CD4-positive, alpha-beta T cell treated with Interleukin-6 for 4 hours (primary cell): ENCODE results near the gene POMT1.

ENCODE experiments used
- DNase-seq: peaks from one replicate; pipeline ENCODE4 v3.0.0-alpha.2; 2020; ENCODE audit warnings: mixed read lengths

Gene POMT1

DNA sequence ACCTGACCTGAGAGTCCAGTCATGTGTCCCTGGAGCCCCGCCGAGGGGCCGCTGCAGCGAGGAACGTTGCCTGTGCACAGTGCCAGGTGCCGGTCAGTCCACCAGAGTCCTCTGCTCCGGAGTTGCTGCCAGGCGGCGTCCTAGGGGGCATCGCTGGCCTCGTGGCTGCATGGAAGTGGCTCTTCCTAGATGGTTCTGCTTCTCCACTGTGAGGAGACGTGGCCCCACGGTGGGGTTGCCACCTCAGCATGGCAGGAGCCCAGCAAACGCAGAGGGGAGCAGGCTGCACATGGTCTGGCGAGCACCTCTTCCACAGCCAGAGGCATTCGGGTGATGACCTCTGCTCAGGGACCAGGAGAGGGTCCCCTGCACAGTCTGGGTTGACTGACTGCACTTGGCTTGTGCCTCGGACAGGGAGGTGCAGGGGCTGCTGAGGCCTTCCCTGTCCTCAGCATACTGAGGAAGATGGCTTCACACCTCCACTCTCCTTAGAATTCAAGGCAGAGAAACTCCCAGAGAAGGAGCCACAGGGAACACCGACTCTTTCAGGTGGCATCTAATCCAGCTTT is 25.9 kb upstream of the POMT1 start:
- no peak for DNase-seq

DNA sequence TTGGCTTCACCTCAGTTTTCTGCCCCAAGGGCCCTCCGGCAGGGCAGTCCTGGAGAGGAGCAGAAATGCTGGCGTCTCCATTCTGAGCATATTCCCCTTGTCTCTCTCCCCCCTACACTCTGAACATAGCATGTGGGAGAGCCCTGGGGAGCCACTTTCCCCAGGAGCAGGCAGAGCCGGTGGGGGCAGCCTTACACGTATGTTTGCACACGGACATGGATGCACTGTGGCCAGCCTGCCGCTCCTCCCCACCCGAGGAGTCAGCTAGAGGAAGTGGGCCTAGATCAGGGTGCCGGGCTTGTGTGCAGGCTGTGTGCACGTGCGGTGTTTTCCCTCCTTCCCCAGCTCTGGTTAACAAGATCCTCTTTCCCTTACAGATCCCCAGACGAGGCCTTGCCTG is 25.4 kb upstream of the POMT1 start:
- no peak for DNase-seq

DNA sequence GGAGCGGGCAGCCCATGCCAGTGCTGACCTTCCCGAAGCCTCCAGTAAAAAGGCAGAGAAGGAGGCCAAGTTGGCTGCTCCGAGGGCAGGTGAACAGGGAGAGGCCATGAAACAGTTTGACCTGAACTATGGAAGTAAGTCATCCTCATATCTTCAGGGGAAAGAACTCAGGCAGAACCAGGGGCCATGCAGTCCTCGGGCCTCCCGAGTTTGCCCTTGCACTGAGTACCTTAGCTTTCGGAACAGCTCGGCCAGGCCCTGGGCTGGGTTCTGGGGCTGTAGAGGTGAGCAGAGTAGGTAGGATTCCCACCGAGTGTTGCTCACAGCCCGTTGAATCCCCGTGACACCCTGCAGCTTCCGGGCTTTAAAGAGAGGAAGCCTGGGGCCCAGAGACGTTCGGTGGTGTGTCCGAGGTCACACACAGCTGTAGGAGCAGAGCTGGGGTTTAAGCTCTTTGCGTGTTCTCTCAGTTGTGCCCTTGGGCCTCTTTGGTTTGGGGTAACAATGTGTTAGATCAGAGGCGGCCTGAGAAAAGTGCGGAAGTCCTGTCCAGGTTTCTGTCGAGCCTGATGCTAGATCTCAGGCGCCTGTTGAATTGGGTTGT is 24.8 kb upstream of the POMT1 start:
- DNase-seq, result no peak

DNA sequence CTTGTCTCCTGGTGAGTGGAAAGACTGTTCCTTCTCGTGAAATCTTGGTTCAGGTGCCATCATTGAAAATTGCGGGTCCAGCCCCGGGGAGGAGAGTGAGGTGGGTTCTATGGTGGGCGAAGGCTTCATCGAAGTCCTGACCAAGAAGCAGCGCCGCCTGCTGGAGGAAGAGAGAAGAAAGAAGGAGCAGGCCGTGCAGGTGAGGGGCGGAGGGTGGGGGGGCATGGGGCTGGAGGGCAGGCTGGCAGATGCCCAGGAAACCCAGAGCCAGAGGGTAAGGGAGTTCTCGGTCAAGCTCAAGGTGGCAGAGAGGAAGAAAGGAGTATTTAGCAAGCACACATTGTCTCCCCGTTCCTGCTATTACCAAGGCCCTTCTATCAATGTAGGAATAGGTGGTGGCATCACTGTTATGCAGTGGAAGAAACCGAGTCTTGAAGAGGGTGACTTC is 24.3 kb upstream of the POMT1 start:
- DNase-seq, result peak; percentile 72

DNA sequence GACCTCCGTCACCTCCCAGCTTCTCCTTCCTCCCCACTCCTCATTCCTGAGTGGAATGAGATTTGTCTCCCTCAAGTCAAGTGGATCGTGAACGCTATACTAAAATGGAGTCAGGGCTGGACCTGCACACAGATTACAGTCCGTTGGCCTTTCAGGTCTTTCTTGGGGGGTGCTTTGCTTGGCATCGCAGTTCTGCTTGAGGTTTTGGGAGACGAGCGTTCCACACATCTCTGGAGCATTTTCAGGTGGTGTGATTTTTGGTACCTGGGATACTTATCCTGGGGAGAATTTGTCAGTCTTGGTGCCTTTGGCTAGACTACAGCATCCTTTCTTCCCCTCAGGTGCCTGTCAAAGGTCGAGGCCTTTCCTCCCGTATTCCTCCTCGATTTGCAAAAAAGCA is 23.8 kb upstream of the POMT1 start:
- no peak for DNase-seq

DNA sequence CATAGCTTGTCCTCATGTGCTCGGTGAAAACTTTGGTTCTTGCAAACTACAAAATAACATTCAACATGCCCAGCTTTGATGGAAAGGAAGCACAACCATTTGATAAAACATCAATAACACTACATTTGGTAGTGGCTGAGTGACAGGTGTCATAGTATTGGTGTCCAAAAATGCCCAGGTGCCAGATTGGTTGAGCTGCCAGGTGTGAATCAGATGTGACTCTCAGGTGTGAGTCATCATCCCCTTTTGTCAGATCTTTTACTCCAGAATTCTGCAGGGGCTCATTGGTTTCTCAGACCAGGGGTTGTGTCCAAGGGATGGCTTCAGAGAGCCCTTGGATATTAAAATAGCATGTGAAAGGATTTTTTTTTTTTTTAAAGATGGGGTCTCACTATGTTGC is 22.5 kb upstream of the POMT1 start:
- DNase-seq, result peak; percentile 19

DNA sequence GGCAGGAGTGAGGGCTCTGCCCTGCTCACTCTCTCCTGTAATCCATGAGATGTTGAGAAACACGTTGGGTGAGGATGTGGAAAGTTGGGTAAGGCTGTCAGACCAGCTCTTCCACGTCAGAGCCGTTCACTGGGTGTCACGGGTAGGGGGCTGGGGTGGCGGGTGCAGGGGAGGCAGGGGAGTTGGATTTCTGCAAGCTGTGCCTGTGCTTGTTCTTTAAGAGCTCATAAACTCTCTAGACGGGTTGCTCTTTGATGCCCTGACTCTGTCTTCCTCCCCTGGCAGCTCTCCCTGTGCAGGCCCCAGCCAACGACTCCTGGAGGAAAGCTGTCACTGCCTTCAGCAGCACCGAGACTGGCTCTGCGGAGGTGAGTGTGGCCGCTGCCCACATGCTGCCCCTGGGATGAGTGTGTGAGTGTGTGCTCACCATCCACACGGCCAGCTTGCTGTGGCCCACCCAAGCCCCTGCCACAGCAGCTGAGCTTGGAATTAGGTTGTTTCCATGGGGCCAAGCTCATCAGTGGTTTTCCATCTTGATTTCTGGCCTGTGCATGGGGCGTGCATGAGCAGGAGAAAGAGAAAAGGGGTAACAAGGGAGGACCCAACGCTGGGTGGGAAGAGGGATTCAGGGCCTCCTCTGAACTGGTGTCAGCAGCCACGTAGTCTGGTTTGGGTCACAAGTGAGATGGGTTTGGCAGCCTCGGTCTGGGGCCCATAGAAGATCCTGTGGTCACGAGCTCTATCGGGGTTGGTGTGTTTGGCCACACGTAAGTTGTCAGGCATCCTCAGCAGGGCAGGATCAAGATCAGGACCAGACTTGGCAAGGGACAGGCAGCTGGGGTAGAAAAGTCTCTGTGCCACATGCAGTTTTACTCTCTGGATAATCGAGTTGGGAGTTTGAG is 21.0 kb upstream of the POMT1 start:
- DNase-seq, result no peak

DNA sequence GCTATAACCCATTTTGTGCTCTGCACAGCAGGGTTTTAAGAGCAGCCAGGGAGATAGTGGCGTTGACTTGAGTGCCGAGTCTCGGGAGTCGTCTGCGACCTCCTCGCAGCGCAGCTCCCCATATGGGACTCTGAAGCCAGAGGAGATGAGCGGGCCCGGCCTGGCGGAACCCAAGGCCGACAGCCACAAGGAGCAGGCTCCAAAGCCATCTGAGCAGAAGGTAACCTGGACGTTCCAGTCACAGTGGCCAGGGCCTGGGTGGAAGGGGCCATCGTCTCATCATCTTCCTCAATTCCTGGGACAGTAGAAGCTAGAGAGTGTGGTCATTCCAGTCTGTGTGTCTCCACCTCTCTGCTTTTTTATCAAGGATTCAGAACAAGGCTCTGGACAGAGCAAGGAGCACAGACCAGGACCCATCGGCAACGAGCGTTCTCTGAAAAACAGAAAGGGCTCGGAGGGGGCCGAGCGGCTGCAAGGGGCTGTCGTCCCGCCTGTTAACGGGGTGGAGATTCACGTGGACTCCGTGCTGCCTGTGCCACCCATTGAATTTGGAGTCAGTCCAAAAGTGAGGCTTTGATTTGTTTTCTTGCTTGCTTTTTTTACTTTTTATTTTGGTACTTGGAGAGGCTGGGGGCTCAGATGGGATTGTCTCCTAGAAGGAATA is 20.2 kb upstream of the POMT1 start:
- no peak for DNase-seq

DNA sequence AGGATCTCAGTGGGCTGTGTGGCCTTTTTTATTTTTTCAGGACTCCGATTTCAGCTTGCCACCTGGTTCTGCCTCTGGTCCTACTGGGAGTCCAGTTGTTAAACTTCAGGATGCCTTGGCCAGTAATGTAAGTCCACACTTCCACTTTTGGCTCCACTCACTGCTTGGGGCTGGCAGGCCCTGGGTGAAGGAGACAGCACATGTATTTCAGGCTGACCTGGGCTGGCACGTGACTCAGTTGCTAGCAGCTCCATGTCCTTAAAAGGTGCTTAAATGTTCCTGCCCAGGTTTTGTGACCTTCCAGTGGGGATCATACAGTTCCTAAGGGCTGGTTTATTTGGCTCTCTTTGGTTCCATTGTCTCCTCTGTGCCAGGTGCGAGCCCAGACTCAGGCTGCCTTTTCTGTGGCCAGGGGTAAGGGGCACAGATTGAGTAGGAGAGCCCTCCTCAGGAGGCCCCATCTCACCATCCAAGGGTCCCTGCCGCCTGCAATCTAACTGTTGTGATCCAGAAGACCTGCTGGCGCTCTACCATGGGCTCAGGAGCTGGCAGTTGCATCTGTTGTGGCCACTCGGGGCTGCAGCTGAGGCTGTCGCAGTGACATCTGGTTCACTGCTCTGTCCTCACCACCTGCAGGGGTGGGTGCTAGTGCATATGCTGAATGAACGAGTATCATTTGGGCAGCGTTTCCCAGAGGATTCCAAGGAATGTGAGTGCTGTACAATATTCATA is 19.2 kb upstream of the POMT1 start:
- no peak for DNase-seq

DNA sequence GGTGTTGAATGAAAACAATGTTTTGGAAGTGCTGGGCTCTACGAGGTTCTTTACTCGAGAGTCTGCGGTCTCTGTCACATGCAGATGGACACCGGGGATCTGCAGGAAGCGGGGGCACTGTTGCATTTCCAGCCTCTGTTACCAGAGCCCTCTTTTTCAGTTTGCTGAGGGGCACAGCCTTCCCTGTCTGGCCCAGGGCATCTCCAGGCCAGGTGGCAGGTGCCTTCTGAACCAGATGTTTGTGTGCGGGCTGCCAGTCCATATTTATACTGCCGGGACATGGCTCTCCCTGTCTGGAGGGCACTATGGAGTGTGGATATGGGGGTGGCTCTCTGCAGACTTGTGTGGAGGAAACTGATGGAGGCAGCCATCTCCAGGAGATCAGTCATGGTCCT is 18.7 kb upstream of the POMT1 start:
- DNase-seq, result no peak

DNA sequence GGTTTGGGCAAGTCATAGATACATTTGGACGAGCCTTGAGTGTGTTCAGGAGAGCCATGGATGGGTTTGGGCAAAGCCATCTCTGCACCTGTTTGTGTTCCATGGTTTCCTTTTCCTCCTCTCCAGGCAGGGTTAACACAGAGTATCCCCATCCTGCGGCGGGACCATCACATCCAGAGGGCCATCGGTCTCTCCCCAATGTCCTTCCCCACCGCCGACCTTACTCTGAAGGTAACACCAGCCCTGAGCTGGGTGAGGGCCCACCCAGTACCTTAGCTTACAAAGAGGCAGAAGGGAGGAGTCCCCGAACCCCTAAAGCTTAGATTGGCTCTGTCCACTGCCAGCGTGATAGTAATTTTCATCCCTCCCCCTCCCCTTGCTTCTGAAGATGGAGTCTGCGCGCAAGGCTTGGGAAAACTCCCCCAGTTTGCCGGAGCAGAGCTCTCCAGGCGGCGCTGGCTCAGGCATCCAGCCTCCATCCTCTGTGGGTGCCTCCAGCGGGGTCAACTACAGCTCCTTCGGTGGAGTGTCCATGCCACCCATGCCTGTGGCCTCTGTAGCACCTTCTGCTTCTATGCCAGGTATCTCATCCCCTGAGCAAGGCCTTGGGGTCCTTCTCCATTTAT is 18.0 kb upstream of the POMT1 start:
- DNase-seq, result no peak

DNA sequence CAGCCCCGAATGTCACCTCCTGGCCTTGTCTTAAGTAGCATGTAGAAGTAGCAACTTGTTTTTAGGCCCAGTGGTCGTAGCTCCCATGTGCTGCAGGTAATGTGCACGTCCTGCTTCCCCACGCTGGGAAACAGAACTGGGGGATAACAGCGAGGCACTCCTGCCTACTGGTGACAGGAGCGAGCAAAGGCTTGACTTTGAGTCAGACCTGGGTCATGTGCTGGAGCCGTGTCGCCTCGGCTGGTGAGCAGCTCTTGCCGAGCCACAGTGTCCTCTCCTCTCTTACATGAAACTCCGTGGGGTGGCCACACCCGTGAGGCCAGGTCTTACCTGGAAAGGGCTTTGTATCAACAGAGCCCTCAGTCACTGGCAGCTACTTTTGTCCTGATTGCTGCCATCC is 17.5 kb upstream of the POMT1 start:
- no peak for DNase-seq

DNA sequence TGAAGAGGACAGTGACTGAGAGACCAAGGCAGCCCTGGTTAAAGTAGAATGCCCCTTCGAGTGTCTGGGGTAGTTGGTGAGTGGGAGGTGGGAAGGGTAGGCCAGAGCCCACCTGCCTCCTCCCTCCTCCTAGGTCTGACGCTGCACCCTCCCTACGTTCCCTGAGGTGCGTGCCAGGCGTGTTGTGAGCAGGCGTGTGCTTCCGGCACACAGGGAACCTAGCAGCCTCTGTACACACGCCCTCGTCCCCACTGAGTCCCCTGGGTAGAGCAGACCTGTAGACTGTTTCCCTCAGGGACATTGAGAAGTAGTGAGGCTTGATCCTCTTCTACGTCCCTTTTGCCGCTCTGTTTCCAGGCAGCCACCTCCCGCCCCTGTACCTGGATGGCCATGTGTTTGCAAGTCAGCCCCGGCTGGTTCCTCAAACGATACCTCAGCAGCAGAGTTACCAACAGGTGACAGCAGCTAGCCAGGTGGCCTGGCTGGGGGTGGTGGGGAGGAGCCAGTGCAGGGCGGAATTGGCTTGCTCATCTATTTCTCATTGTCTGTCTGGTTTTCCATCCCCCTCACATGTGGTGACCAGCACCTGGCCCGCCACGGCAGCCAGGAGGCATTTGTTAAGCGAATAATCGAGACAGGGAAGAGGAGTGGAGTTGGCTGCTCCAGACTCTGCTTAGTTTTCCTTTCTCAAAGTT is 16.8 kb upstream of the POMT1 start:
- DNase-seq, result no peak

DNA sequence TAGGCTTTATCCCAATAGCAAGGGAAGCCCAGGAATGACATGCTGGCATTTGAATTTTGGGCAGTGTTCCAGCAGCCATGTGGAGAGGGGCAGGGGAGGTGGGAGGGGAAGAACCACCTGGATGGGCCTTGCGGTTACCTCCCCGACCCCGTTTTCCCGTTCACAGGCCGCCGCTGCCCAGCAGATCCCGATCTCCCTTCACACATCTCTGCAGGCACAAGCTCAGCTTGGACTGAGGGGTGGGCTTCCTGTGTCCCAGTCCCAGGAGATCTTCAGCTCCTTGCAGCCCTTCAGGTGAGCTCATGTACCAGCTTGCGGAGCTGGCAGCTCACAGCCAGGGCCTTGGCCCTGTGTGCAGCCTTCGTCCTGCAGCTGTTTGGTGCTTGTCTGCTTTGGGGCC is 15.7 kb upstream of the POMT1 start:
- no peak for DNase-seq

DNA sequence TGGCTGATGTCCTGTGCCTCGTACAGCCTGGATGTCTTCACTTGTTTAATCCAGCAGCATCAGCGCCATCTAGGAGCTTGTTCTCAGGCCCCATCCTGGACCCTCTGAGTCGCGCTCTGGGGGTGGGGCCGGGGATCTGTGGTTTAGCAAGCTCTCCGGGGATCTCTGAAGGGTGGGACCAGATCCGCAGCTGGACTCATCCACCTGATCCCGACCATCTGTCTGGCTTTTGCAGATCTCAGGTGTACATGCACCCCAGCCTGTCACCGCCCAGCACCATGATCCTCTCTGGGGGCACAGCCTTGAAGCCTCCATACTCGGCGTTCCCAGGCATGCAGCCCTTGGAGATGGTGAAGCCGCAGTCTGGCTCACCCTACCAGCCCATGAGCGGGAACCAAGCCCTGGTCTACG is 15.1 kb upstream of the POMT1 start:
- DNase-seq, result no peak

DNA sequence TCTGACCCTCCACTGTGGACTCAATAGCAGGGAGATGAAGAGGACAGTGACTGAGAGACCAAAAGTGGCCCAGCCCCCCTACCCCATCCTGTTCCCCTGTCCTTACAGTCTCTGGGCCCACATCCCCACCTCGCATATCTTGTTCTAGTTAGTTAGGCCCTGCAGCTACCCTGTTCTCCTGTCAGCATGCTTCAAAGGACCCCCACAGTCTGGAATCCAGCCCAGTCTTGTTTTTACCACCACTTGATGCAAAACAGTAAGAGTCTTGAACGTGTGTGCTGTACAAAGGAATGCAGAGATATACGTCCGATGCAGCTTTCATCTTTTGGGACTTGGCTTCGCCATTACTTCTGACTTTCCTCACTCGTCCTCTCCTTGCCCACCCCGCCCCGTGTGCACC is 12.2 kb upstream of the POMT1 start:
- no peak for DNase-seq

DNA sequence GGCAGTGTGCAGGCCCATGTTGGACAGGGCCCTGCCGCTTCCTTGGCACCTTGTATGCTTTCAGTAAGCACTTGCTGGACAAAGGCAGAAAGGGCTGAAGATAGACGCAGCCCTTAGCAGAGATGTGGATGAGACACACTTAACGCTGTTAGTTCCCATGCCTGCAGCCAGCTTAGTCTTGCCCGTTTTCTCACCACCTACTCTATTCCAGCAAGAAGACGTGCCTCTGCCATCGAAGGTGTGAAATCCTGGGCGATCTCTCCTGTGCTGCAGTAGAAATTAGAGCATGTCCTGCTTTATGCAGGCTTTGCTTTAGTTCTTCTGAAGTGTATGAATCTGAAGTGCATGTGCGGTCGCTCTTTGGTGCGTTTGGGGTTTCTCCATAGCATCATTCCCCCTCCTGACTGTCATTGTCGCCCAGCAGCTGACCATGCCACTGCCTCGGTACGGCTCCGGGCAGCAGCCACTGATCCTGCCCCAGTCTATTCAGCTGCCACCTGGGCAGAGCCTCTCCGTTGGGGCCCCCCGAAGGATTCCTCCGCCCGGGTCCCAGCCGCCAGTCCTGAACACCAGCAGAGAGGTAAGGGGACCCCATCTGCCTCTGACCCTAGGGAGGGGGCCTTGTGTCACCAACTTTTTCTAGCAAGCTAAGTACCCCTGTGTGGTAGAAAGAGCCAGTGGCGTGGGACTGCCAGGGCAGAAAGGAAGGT is 11.6 kb upstream of the POMT1 start:
- no peak for DNase-seq

DNA sequence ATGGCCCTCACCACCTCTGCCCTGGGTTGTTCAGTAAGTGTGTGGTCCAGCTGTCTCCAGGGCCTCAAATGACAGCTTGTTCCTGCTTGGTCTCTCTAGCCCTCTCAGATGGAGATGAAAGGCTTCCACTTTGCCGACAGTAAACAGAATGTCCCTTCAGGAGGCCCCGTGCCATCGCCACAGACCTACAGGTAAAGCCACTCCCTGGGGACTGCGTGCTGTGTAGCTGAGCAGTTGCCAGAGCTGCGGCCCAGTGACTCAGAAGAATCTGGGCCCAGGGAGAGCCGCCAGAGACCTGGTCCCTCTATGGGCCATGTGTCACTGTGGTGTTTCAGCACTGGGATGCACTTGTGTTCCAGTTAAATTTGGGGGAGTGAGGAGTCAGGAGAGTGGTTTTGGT is 10.6 kb upstream of the POMT1 start:
- DNase-seq, result no peak

DNA sequence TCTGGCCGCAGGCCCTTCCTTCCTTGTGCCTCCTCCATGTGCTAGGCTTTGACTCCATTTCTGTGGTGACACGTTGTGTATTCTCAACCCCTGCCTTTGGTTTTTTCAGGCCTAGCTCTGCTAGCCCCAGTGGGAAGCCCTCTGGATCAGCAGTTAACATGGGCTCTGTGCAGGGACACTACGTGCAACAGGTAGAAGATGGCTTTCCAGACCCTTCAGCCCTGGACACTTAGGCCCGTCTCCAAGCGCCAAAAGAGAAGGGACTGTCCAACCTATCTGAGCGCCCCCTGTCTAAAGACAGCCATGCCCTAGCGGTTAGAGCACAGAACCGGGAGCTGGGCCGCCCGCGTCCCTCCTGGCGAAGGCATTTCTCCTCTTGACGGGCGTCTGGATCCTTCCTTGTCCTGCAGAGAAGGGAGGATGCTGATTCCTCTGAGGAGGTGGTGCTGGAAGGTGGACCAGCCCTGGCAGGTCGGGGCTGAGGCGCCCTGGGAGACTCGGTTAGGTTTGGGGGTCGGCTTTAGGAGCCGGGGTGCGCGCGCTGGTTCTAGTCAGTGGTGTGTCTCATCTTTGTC is 8.3 kb upstream of the POMT1 start:
- DNase-seq, result no peak

DNA sequence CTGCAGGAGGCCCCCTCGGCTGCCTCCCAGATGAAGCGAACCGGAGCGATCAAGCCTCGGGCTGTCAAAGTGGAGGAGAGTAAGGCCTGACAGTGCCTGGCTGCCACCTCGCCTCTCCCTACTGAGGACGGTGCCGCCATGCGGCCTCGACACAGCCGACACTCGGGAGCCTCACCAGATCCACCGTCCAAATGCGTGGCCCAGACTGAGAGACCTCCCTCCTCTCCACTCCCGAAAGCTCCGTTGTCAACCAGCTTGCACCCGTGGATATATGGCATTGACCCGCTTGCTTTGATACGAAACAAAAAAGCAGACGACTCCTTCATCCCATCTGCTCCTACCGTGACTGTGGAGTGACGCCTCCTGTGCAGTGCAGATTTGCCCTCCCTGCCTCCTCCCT is 6.9 kb upstream of the POMT1 start:
- no peak for DNase-seq
